ENCODE results near the gene GPC6.

GPC6 gene

DNA sequence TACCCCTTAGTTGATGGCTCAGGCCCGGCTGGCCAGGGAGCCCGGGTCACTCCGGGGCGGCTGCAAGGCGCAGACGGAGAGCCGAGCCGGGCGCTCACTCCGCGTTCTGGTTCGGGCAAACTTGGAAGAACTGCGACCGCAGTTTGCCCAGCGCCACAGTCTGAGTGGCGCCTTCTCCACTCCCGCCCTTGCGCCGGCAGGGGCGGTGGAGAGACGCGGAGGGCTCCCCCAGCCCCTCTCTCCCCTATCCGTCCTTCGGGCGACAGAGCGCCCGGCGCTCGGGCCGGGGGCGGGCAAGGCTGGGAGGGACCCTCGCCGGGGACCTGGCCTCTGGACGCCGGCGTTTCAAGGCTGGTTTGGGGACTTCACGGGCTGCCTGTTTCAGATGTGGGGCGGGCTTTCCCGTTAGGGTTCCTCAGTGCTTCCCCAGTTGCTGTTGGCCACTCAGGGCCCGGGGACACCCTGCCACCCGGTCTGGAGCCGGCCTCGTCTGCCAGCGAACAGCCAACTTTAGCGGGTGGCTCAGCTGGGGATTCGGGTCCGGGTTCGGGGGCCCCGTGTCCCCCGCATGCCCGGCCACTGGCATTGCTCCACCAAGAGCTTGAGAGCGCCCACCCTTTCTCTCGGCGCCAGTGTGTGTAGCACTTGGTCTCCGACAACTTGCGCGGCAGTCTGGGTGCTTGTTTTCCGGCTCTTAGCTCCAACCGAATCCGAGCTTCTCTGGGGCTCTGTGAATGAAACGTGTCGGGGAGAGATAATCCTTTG, 1.5 kb downstream of the GPC6 start:
- peak overlapping the region; percentile 80 for H3K4me3 ChIP-seq (ENCODE audit: severe bottlenecking)
- DNase-seq (ENCODE audit: low spot score) (no peak), ATAC-seq (ENCODE audit: low read depth) (peak; percentile 78)

DNA sequence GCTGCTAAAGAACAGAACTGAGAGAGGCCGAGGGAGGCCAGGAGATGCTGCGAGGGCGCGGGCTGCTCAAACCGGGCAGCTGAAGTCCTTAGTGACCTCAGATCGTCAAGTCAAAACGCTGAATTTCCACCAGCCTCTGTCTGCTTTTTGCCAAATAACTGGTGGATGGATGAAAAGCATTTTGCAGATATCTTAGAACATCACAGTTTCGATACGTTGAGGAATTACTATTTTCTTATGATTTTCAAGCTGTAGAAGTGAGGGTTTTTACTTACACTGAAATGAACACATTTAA, 2.0 kb downstream of the GPC6 start:
- ATAC-seq (ENCODE audit: low read depth), result no peak
- peaks cover 35% of the 10 kb centered on the region for H3K4me1 ChIP-seq (ENCODE audit: insufficient read depth, poor library complexity, severe bottlenecking)
- peak overlapping the region; percentile 50 for H3K27ac ChIP-seq (ENCODE audit: poor library complexity, severe bottlenecking)

More for the DNA sequence above, 1.5 kb downstream of the GPC6 start:
- peak overlapping the region; percentile 50 for H3K27ac ChIP-seq (ENCODE audit: poor library complexity, severe bottlenecking)
- H3K9me3 ChIP-seq (ENCODE audit: severe bottlenecking), result no peaks in the 10 kb centered on the region
- H3K4me1 ChIP-seq (ENCODE audit: insufficient read depth, poor library complexity, severe bottlenecking), result peaks cover 35% of the 10 kb centered on the region
- H3K27me3 ChIP-seq (ENCODE audit: insufficient read depth, poor library complexity, severe bottlenecking), result no peaks in the 10 kb centered on the region
- H3K36me3 ChIP-seq (ENCODE audit: low read depth), result no peaks in the 10 kb centered on the region
- TF ChIP-seq, protein P1, sequence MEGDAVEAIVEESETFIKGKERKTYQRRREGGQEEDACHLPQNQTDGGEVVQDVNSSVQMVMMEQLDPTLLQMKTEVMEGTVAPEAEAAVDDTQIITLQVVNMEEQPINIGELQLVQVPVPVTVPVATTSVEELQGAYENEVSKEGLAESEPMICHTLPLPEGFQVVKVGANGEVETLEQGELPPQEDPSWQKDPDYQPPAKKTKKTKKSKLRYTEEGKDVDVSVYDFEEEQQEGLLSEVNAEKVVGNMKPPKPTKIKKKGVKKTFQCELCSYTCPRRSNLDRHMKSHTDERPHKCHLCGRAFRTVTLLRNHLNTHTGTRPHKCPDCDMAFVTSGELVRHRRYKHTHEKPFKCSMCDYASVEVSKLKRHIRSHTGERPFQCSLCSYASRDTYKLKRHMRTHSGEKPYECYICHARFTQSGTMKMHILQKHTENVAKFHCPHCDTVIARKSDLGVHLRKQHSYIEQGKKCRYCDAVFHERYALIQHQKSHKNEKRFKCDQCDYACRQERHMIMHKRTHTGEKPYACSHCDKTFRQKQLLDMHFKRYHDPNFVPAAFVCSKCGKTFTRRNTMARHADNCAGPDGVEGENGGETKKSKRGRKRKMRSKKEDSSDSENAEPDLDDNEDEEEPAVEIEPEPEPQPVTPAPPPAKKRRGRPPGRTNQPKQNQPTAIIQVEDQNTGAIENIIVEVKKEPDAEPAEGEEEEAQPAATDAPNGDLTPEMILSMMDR (IDR thresholded peaks at IDR 0.05; ENCODE audit: poor library complexity, severe bottlenecking), result peak; percentile 61

DNA sequence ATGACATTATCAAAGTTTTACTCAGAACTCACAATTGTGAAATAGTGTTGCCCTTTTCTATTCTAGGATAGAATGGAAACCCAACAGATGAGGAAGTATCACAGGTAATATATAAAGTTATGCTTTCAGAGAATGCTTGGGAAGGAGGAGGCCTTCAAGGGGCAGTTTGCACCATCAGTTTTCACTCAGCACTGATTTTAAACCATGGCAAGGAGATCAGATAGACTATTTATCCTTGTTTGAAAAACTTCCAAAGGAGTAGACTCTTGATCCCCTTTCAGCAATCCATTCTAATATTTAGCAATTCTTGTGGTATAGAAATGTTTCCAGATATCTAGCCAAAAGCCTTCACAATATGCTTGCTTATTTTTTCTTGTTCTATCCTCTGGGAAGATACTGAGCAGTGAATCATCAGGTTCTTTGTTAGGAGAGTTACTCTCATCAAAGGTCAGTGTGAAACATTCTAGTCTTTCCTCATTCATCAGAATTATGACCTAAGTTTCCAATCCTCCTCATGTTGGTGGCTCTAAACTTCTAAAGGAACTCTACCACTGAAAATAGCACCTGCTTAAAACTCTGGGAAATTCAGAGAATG, 3.8 kb downstream of the GPC6 start:
- Histone ChIP-seq H3K36me3 (ENCODE audit: low read depth) (no peaks in the 10 kb centered on the region), H3K4me3 (ENCODE audit: severe bottlenecking) (no peak overlapping the region), H3K9me3 (ENCODE audit: severe bottlenecking) (no peaks in the 10 kb centered on the region), H3K27me3 (ENCODE audit: insufficient read depth, poor library complexity, severe bottlenecking) (no peaks in the 10 kb centered on the region), H3K4me1 (ENCODE audit: insufficient read depth, poor library complexity, severe bottlenecking) (peaks cover 30% of the 10 kb centered on the region), H3K27ac (ENCODE audit: poor library complexity, severe bottlenecking) (peak overlapping the region; percentile 24)
- TF ChIP-seq, protein P1 (IDR thresholded peaks at IDR 0.05; ENCODE audit: poor library complexity, severe bottlenecking), result no peak
- peak; percentile 15; the same call in 1 of the 3 replicates for ATAC-seq (ENCODE audit: low read depth)
- DNase-seq (ENCODE audit: low spot score), result no peak

More for the DNA sequence above, 2.0 kb downstream of the GPC6 start:
- Histone ChIP-seq H3K36me3 (ENCODE audit: low read depth) (no peaks in the 10 kb centered on the region), H3K27me3 (ENCODE audit: insufficient read depth, poor library complexity, severe bottlenecking) (no peaks in the 10 kb centered on the region), H3K4me3 (ENCODE audit: severe bottlenecking) (peak overlapping the region; percentile 80), H3K9me3 (ENCODE audit: severe bottlenecking) (no peaks in the 10 kb centered on the region)
- no peak for DNase-seq (ENCODE audit: low spot score)
- TF ChIP-seq, protein P1 (IDR thresholded peaks at IDR 0.05; ENCODE audit: poor library complexity, severe bottlenecking), result no peak

DNA sequence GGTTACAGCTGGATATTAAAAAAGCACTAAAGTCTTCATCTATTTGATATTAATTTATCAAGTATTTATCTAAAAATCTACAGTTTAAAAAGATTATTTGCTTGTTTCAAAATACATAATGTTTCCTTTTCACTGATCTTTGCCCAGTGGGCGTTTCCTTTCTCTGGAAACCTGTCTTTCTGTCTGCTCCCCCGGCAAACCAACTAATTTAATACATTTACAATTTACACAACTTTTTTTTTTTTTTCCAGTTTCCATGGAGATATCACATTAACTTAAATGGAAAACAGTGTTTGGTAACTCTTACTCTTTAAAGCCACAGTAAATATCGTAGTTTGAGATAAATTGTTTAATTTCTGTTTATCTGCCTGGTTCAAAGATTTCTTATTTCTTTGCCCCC, 5.3 kb downstream of the GPC6 start:
- H3K4me3 ChIP-seq (ENCODE audit: severe bottlenecking), result no peak overlapping the region
- H3K9me3 ChIP-seq (ENCODE audit: severe bottlenecking), result no peaks in the 10 kb centered on the region
- no peak overlapping the region for H3K27ac ChIP-seq (ENCODE audit: poor library complexity, severe bottlenecking)
- DNase-seq (ENCODE audit: low spot score) (no peak), ATAC-seq (ENCODE audit: low read depth) (no peak)
- TF ChIP-seq, protein P1 (IDR thresholded peaks at IDR 0.05; ENCODE audit: poor library complexity, severe bottlenecking), result no peak
- peaks cover 19% of the 10 kb centered on the region for H3K4me1 ChIP-seq (ENCODE audit: insufficient read depth, poor library complexity, severe bottlenecking)
- no peaks in the 10 kb centered on the region for H3K27me3 ChIP-seq (ENCODE audit: insufficient read depth, poor library complexity, severe bottlenecking)
- no peaks in the 10 kb centered on the region for H3K36me3 ChIP-seq (ENCODE audit: low read depth)

DNA sequence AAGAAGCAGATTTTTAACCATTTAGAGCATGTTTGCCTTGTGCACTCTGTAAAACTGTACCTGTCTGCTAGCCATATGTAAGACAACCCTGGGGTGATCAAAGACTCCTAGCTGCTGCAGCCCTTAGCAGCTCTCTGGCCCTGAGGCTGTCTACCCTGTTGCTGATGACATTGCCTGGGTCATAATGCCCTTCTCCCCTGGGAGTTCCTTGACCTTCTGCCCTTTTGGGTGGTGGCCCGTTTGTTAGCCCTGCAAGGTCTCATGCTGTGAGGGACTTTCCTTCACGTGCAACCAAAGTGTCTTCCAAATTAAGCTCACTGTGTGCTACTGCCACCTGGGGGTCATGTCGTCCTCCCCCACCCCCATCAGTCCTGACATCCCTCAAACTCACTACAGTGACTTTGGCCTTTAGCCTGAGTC, 7.4 kb downstream of the GPC6 start:
- Histone ChIP-seq H3K4me1 (ENCODE audit: insufficient read depth, poor library complexity, severe bottlenecking) (peaks cover 18% of the 10 kb centered on the region), H3K4me3 (ENCODE audit: severe bottlenecking) (no peak overlapping the region), H3K27me3 (ENCODE audit: insufficient read depth, poor library complexity, severe bottlenecking) (no peaks in the 10 kb centered on the region), H3K36me3 (ENCODE audit: low read depth) (no peaks in the 10 kb centered on the region), H3K9me3 (ENCODE audit: severe bottlenecking) (peaks cover 9% of the 10 kb centered on the region), H3K27ac (ENCODE audit: poor library complexity, severe bottlenecking) (no peak overlapping the region)
- ATAC-seq (ENCODE audit: low read depth) (no peak), DNase-seq (ENCODE audit: low spot score) (no peak)
- TF ChIP-seq, protein P1 (IDR thresholded peaks at IDR 0.05; ENCODE audit: poor library complexity, severe bottlenecking), result peak; percentile 17
